Stimulated activated naive CD8-positive, alpha-beta T cell treated with anti-CD3 and anti-CD28 coated beads, Interleukin-15, Interleukin-2, amounts not matched to agents 100 ng/mL and 50 ng/mL, for 24 hours (primary cell): ENCODE measurements around the gene ESPN.

Source experiments
- H3K27ac Mint-ChIP-seq: one replicate; pipeline ENCODE4 v1.8.0; 2021; ENCODE audit warnings: mild to moderate bottlenecking, mixed read lengths
- H3K27me3 Mint-ChIP-seq: one replicate; pipeline ENCODE4 v1.8.0; 2021; ENCODE audit warnings: mixed read lengths
- H3K36me3 Mint-ChIP-seq: one replicate; pipeline ENCODE4 v1.8.0; 2021; ENCODE audit warnings: low read depth, mixed read lengths
- H3K4me1 Mint-ChIP-seq: one replicate; pipeline ENCODE4 v1.8.0; 2021; ENCODE audit warnings: low read depth, mixed read lengths
- H3K4me3 Mint-ChIP-seq: one replicate; pipeline ENCODE4 v1.8.0; 2021; ENCODE audit warnings: mild to moderate bottlenecking, mixed read lengths
- H3K9me3 Mint-ChIP-seq: one replicate; pipeline ENCODE4 v1.8.0; 2021; ENCODE audit warnings: mixed read lengths

The ESPN gene

DNA sequence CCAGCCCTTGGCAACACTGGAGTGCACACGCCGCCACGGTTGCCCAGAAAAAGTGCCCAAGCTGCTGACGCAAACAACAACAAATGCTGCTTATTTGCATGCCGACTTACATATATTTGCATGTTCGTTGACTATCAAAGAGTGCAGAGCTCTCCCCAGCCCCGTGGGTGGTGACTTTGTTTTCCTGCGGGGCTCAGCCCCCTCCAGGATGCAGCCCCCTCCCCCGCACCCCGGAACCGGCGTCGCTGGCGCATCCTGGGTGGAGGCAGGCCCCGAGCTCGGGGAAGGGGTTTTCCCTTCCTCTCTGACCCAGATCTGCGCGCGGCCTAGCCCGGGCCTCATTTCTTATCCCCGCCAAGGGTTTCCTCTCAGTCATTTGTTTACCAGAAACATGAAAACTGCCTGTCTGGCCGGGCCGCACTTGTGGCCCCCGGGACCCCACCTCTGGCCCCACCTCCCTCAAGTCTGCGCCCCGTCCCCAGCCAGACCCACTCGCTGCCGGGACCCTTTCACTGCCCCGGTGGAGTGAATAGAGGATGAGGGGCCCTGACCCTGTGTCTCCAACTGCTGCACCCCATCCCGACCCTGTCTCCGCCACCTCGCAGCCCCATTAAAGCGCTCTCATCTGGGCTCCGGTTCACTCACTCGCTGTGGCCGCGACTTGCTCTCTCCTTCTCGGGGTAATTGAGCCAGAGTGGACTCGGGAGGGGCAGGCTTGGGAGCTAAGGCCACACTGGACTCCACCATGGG lies 35.9 kb downstream of the ESPN start:
- Mint-ChIP-seq H3K27ac (peak overlapping the region; percentile 61), H3K27me3 (peaks cover 11% of the 10 kb centered on the region), H3K36me3 (peaks cover 25% of the 10 kb centered on the region), H3K9me3 (no peaks in the 10 kb centered on the region), H3K4me1 (peaks cover 51% of the 10 kb centered on the region), H3K4me3 (peak overlapping the region; percentile 66)

DNA sequence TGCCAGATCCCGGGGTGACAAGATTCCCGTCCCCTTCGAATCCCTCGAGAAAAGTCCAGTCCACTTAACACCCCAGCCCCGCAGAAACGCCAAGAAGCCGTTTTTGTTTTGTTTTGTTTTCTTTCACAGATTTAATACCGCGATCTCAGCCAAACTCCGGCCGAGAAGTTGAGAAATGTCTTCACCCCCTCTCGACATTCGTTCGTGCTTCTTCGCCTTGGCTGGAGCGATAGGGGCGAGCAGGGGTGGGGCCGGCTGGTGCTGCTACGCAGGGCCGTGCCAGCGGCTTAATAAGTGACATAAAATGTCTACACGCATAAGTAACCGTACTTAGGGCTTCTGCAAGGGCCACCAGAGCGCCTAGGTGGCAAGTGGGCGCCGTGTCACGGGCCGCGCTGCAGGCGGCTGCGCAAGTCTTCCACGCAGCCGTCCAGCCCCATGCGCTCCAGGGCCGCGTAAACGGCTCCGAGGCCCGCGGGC lies 36.5 kb downstream of the ESPN start:
- H3K9me3 Mint-ChIP-seq: no peaks in the 10 kb centered on the region
- peak overlapping the region; percentile 66 for H3K4me3 Mint-ChIP-seq
- H3K27ac Mint-ChIP-seq: peak overlapping the region; percentile 61
- peaks cover 51% of the 10 kb centered on the region for H3K4me1 Mint-ChIP-seq
- peaks cover 11% of the 10 kb centered on the region for H3K27me3 Mint-ChIP-seq
- H3K36me3 Mint-ChIP-seq: peaks cover 25% of the 10 kb centered on the region

DNA sequence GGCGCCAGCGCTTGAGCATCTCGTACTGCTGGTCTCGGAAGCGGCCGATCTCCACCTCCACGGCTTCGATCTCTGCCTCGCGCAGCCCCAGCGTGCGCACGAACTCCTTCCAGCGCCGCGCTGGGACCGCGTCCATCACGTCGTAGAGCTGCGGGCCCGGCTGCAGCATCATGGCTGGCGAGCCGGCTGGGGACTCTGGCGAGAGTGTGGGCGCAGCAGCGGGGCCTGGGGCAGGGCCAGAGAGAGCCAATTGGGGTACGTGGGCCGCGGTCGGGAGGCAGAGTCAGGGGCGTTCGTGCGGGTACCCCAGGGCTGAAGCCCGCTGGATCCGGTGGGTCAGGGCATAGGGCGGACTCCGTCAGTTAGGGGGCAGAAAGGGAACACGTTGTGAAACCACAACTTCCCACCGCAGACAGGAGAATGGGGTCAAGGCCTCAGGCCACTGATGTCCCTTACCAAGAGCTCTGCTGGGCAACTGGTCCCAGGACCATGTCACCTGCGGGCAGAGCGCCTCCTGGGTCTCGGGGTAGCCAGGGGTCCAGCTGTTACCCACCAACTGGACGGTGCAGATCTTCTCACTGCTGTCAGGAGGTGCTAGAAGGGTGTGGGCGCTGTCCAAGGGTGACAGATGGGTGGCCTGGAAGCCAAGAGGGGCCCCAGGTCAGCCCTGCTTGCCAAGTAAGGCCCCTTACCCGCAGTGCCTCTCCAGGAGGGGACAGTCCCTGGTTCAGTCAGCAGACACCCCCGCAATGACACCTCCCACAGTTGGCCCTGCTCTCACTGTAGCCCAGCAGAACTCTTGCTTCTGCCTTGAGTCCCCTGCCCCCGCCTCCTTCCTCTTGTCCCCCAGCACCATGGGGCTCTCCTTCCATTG lies 37.2 kb downstream of the ESPN start:
- Mint-ChIP-seq H3K27me3 (peaks cover 7% of the 10 kb centered on the region), H3K4me1 (peaks cover 51% of the 10 kb centered on the region), H3K4me3 (peak overlapping the region; percentile 15), H3K9me3 (no peaks in the 10 kb centered on the region), H3K27ac (peak overlapping the region; percentile 5), H3K36me3 (peaks cover 25% of the 10 kb centered on the region)

- no peaks in the 10 kb centered on the region for H3K27me3 Mint-ChIP-seq
- H3K4me1 Mint-ChIP-seq: peaks cover 51% of the 10 kb centered on the region
- H3K36me3 Mint-ChIP-seq: peaks cover 25% of the 10 kb centered on the region
- H3K4me3 Mint-ChIP-seq: peak overlapping the region; percentile 15
- H3K9me3 Mint-ChIP-seq: no peaks in the 10 kb centered on the region
- peak overlapping the region; percentile 5 for H3K27ac Mint-ChIP-seq
These were observed 38.0 kb downstream of the ESPN start for GRCh38 chr1:6462412-6463119.

DNA sequence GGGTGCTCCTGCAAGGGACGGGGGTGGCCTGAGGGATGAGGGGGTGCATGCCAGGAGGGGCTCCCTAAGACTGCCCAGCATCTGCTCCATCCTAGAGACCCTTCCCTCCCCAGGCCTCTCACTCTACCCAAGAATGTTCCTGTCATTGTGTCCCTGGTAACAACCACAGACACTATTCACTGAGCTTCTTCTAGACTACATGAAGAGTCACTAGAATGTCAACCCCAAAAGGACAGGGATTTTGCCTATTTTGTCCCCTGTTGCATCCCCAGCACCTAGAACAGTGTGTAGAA lies 38.5 kb downstream of the ESPN start:
- Mint-ChIP-seq H3K36me3 (peaks cover 25% of the 10 kb centered on the region), H3K4me3 (peak overlapping the region; percentile 51), H3K9me3 (no peaks in the 10 kb centered on the region), H3K27ac (peak overlapping the region; percentile 52), H3K27me3 (no peaks in the 10 kb centered on the region), H3K4me1 (peaks cover 51% of the 10 kb centered on the region)

DNA sequence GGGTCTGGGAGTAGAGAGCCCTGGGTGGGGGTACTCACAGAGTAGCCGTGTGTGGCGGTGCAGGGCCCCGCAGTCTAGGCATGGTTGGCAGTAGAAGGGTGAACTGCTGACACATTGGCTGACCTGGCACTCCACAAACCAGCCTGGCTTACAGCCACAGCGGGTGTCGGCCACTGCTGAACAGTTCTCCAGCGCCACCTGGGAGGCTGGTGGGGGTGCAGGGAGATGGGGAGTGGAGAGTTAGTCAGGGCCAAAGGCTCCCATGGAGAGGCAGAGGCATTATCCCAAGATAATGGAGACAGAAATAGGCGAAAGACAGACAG lies 39.9 kb downstream of the ESPN start:
- no peaks in the 10 kb centered on the region for H3K9me3 Mint-ChIP-seq
- H3K36me3 Mint-ChIP-seq: peaks cover 25% of the 10 kb centered on the region
- H3K27ac Mint-ChIP-seq: peak overlapping the region; percentile 91
- peak overlapping the region; percentile 93 for H3K4me3 Mint-ChIP-seq
- peaks cover 47% of the 10 kb centered on the region for H3K4me1 Mint-ChIP-seq
- H3K27me3 Mint-ChIP-seq: no peaks in the 10 kb centered on the region

DNA sequence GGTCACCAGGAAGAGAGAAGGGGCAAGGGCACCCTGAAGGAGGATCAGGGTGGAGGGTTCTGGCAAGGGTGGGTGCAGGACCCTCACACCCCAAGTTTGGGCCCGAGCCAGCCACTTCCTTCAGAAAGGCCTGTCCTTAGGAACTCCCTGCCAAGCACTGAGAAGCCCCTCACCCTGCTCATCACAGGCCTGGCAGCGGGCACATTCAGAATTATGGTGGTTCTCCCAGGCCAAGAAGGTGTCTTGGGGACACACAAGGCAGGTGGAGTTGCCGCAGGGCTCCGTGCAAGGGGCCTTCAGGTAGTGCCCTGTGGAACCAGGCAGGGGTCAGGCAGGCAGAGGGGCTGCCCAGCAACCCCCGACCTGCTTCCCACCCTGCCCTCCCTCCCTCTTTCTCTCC lies 40.3 kb downstream of the ESPN start:
- no peaks in the 10 kb centered on the region for H3K27me3 Mint-ChIP-seq
- peaks cover 25% of the 10 kb centered on the region for H3K36me3 Mint-ChIP-seq
- peak overlapping the region; percentile 91 for H3K27ac Mint-ChIP-seq

GRCh38 chr1:6465461-6466005 lies 41.0 kb downstream of the ESPN start:
- peak overlapping the region; percentile 93 for H3K4me3 Mint-ChIP-seq

More for the DNA sequence above, 40.3 kb downstream of the ESPN start:
- Mint-ChIP-seq H3K4me1 (peaks cover 42% of the 10 kb centered on the region), H3K4me3 (peak overlapping the region; percentile 93), H3K9me3 (no peaks in the 10 kb centered on the region)

GRCh38 chr1:6466023-6466422 lies 41.4 kb downstream of the ESPN start, which contains the start of gene TNFRSF25:
TNFRSF25 (minus strand) TSS chr1:6466173; CDS start chr1:6466107, 66 bp downstream.
- peaks cover 32% of the 10 kb centered on the region for H3K4me1 Mint-ChIP-seq
- H3K27ac Mint-ChIP-seq: peak within 1 kb of the TSS; percentile 84
- no peaks in the 10 kb centered on the region for H3K27me3 Mint-ChIP-seq
- H3K36me3 Mint-ChIP-seq: peaks cover 25% of the 10 kb centered on the region
- no peaks in the 10 kb centered on the region for H3K9me3 Mint-ChIP-seq
- H3K4me3 Mint-ChIP-seq: peak within 1 kb of the TSS; percentile 93

More at GRCh38 chr1:6465461-6466005, 41.0 kb downstream of the ESPN start:
- H3K9me3 Mint-ChIP-seq: no peaks in the 10 kb centered on the region
- H3K27me3 Mint-ChIP-seq: no peaks in the 10 kb centered on the region
- peaks cover 37% of the 10 kb centered on the region for H3K4me1 Mint-ChIP-seq
- peak overlapping the region; percentile 84 for H3K27ac Mint-ChIP-seq
- peaks cover 25% of the 10 kb centered on the region for H3K36me3 Mint-ChIP-seq

DNA sequence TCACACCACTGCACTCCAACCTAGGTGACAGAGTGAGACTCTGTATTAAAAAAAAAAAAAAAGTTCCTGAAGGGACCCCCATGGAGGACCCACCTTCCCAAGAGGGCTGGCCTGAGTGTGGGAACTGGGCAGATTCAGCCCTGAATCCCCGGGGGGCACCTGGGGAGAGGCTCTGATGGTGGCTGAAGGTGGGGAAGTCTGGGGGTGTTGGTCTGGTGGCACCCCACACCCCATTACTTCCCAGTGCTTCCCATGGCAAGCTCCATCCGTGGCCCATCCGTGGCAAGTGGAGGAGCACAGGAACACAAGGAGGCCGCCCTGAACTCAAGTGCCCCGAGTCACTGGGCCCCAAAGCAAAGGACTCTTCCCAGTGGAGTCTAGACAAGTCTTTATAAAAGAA lies 42.2 kb downstream of the ESPN start:
- peak overlapping the region; percentile 93 for H3K4me3 Mint-ChIP-seq
- no peak overlapping the region for H3K27ac Mint-ChIP-seq
- H3K36me3 Mint-ChIP-seq: peaks cover 25% of the 10 kb centered on the region

DNA sequence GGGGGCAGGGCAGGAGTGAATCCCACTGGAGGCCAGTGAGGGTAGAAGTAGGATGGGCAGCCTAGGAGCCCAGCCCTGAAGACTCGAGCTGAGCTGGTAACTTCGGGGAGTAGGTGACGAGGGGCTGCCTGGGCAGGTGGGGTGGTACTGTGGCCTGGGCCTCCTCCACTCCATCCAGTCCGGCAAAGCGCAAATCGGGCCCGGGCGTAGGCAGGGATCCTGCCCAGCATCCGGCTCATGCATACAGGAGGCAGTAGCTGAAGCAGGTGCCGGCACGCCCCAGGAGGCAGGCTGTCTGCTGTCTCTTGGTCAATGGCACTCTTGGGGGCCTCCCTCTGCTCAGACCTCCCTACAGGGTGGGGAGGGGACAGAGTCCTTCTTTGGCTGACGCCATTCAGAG lies 42.6 kb downstream of the ESPN start:
- Mint-ChIP-seq H3K9me3 (no peaks in the 10 kb centered on the region), H3K4me1 (peaks cover 22% of the 10 kb centered on the region), H3K4me3 (no peak overlapping the region), H3K27ac (no peak overlapping the region), H3K27me3 (no peaks in the 10 kb centered on the region), H3K36me3 (peaks cover 22% of the 10 kb centered on the region)

More for the DNA sequence above, 42.2 kb downstream of the ESPN start:
- no peaks in the 10 kb centered on the region for H3K27me3 Mint-ChIP-seq
- H3K4me1 Mint-ChIP-seq: peaks cover 26% of the 10 kb centered on the region
- no peaks in the 10 kb centered on the region for H3K9me3 Mint-ChIP-seq

DNA sequence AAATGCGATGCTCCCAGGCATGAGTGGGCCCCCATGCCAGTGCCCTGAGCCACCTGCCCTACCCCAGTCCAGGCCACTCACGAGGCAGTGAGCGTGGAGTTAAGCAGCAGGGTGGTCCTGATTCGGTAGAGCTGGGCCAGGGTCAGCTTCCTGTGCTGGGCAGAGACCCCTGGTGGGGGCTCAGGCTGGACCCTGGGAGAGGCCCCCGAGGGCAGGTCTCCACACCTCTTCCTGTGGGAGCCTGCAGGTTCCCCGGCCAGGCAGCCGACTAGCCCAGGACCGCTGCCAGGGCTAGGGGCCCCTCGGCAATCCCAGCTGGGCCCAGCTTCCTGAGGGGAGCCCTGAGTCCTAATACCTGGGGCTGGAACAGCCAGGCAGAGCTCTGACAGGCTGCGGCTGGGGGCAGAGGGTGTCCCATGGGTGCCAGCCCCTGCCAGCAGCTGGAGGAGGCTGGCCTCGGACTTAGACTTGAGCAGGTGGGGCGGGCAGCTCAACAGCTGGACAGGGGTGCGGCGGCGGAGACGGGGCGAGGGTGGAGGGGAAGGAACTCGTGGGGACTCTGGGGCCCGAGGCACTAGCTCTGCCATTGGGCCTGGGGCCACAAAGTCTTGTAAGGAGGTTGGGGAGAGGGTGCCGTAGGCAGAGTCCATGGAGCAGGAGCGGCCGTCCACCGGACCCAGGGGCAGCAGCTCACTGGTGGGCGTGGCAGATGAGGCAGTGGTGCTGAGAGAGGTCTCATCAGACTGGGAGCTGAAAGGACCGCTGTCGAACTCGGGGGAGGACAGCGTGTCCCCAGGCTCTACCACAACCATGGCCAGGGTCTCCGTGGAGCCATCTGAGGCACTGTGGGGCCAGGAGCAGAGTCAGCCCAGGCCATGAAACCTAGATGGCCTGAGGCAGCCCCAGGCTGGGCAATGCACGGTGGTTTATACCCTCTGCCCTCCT lies 43.4 kb downstream of the ESPN start:
- no peaks in the 10 kb centered on the region for H3K9me3 Mint-ChIP-seq
- peaks cover 14% of the 10 kb centered on the region for H3K4me1 Mint-ChIP-seq
- H3K36me3 Mint-ChIP-seq: peaks cover 14% of the 10 kb centered on the region
- no peak overlapping the region for H3K4me3 Mint-ChIP-seq
- H3K27me3 Mint-ChIP-seq: no peaks in the 10 kb centered on the region
- no peak overlapping the region for H3K27ac Mint-ChIP-seq

DNA sequence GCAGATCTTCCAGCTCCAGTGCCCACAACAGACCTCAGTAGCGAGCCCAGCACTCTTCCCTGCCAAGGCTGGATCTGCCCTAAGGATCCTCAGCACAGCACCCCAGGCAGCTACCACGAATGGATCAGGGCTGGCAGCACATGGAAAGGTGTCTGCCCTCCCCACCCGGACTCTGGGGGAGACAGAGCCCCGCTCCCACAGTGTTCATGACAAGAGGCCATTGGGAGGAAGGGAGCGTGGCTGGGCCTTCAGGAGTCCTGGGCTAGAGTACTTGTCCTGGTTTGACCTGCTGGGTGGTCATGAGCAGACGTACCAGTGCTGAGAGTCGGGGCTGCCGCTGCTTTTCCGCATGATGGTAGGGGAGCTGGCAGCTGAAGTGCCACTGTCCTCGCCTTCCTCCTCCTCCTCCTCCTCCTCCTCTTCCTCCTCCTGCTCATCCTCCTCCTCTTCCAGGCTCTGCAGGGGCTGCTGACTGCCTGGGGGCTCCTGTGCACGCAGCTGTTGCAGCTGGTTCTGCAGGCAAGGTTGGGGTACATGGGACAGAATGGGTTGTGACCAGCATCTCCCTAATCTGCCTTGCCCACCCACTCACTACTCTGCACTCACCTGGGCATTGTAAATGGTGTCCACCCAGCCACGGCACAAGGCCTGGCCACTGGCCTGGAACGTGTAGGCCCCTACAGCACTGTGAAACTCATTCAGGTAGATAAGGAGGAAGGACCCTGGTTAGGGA lies 44.3 kb downstream of the ESPN start:
- Mint-ChIP-seq H3K4me1 (peaks cover 9% of the 10 kb centered on the region), H3K27ac (no peak overlapping the region), H3K4me3 (no peak overlapping the region), H3K27me3 (no peaks in the 10 kb centered on the region), H3K36me3 (peaks cover 9% of the 10 kb centered on the region), H3K9me3 (no peaks in the 10 kb centered on the region)
